Stomach smooth muscle (tissue), 2 donors: ENCODE data around the gene ROS1.
"Not testable (repeated sequence)": the region's sequence is repeated elsewhere in the genome, so short reads cannot be mapped to it uniquely, and the experiment has no call there.

Experiments used
- H3K27ac ChIP-seq: one replicate; pipeline ENCODE4 v1.7.0; 2013; ENCODE audit warnings: mild to moderate bottlenecking, low read length, inconsistent platforms
- H3K27me3 ChIP-seq, 2 donors: one replicate each; pipeline ENCODE4 v1.7.0; 2013; ENCODE audit warnings: low read length in 2 of 2; ENCODE audit not compliant: insufficient read depth in 2 of 2, control insufficient read depth in 1 of 2
- H3K36me3 ChIP-seq, 2 donors: one replicate each; pipeline ENCODE4 v1.7.0; 2013; ENCODE audit warnings: low read length in 2 of 2; ENCODE audit not compliant: control insufficient read depth in 2 of 2, insufficient read depth in 2 of 2
- H3K4me1 ChIP-seq: one replicate; pipeline ENCODE4 v1.7.0; 2013; ENCODE audit warnings: low read length; ENCODE audit not compliant: control insufficient read depth, insufficient read depth
- H3K4me3 ChIP-seq, 2 donors: one replicate each; pipeline ENCODE4 v1.7.0; 2013; ENCODE audit warnings: low read length in 2 of 2
- H3K9ac ChIP-seq, 2 donors: one replicate each; pipeline ENCODE4 v1.7.0; 2013; ENCODE audit warnings: low read length in 2 of 2, mild to moderate bottlenecking in 1 of 2
- H3K9me3 ChIP-seq, 2 donors: one replicate each; pipeline ENCODE4 v1.7.0; 2013; ENCODE audit warnings: low read length in 2 of 2; ENCODE audit not compliant: control insufficient read depth in 2 of 2
- donor health status: healthy.
- donor health status: Pancreatic carcinoma.

ROS1 gene

DNA sequence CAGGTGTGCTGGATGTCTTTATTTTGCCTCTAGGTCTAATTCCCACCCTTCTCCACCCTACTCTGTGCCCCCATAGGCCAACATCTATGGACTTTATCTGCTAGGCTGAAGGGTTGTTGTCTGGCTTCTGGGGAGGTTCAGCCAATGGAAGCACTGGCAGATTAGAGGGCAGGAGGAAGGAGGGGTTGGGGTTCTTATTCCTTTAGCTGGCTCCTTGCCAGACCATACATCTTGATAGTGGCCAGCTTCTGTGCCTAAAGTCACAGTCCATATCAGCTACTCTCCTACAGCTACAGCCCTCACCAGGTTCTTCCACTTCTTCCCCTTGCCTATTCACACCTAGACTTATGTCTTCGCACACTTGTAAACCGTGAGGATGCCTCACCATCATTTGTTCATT, 41.1 kb downstream of the ROS1 start:
- Histone ChIP-seq H3K36me3 (no peaks in the 10 kb centered on the region), H3K9me3 (no peaks in the 10 kb centered on the region), H3K27ac (no peak overlapping the region), H3K4me1 (no peaks in the 10 kb centered on the region), H3K9ac (no peak overlapping the region), H3K4me3 (no peak overlapping the region), H3K27me3 (no peaks in the 10 kb centered on the region)

GRCh38 chr6:117381749-117382148, 44.0 kb downstream of the ROS1 start:
- H3K9me3 ChIP-seq, result no peaks in the 10 kb centered on the region
- no peak overlapping the region for H3K4me3 ChIP-seq
- H3K9ac ChIP-seq, result no peak overlapping the region
- H3K36me3 ChIP-seq, result no peaks in the 10 kb centered on the region
- no peak overlapping the region for H3K27ac ChIP-seq
- H3K4me1 ChIP-seq, result no peaks in the 10 kb centered on the region
- H3K27me3 ChIP-seq, result no peaks in the 10 kb centered on the region

DNA sequence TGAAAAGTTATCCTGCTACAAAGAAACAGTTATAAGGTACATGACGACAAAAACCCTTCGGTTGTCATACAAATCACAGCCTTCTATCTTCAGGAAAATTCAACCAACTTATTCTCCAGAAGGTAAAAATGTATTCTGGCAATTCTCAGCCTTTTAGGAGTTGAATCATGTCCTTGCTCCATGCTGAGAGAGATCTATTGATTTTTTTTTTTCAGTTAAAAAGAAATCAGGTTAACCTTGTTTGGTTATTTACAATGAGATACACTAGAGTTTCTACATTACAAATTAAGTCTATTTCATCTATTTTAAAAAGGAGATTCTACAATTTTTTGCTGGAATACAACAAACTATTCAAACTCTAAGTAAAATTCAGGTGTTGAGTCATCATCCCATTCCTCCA, 45.4 kb downstream of the ROS1 start:
- Histone ChIP-seq H3K4me1 (no peaks in the 10 kb centered on the region), H3K9me3 (no peaks in the 10 kb centered on the region), H3K4me3 (no peak overlapping the region), H3K27me3 (no peaks in the 10 kb centered on the region), H3K9ac (no peak overlapping the region), H3K36me3 (no peaks in the 10 kb centered on the region), H3K27ac (no peak overlapping the region)

DNA sequence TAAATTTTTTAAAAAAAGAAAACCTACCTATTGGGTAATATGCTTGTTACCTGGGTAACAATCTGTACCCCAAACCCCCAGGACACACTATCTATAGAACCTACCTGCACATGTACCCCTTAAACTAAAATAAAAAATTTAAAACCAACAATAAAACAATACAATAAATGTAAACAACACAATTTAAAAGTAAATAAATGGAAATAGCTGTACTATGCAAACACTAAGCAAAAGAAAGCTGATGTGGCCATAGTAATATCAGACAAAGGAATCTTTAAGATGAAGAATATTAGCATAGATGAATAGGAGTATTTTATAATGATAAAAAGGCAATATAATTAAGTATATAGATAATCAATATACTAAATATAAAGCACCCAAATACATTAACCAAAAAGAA, 50.3 kb downstream of the ROS1 start:
- Histone ChIP-seq H3K9ac (no peak overlapping the region), H3K4me1 (no peaks in the 10 kb centered on the region), H3K4me3 (no peak overlapping the region), H3K27ac (no peak overlapping the region), H3K36me3 (no peaks in the 10 kb centered on the region), H3K9me3 (no peaks in the 10 kb centered on the region), H3K27me3 (peaks cover 0 to 3% of the 10 kb centered on the region in 2 donors)

DNA sequence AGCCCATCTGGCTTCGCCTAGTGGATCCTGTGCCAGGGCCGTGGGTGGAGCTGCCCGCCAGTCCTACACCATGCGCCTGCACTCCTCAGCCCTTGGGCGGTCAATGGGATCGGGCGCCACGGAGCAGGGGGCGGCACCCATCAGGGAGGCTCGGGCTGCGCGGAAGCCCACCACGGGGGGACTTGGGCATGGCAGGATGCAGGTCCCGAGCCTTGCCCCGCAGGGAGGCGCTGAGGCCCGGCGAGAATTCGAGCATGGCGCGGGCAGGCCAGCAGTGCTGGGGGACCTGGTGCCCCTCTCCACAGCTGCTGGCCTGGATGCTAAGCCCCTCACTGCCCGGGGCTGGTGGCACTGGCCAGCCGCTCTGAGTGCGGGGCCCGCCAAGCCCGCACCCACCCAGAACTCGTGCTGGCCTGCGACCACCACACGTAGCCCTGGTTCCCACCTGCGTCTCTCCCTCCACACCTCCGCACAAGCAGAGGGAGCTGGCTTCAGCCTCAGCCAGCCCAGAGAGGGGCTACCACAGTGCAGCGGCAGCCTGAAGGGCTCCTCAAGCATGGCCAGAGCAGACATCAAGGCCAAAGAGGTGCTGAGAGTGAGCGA, 52.4 kb downstream of the ROS1 start:
- no peak overlapping the region for H3K4me3 ChIP-seq
- H3K9ac ChIP-seq, result no peak overlapping the region
- H3K4me1 ChIP-seq, result no peaks in the 10 kb centered on the region
- no peak overlapping the region for H3K27ac ChIP-seq
- H3K9me3 ChIP-seq, result no peaks in the 10 kb centered on the region
- no peaks in the 10 kb centered on the region for H3K36me3 ChIP-seq
- H3K27me3 ChIP-seq, result peaks cover 0 to 3% of the 10 kb centered on the region in 2 donors

GRCh38 chr6:117372289-117372688, 53.5 kb downstream of the ROS1 start:
- not testable (repeated sequence) for H3K9ac ChIP-seq, H3K9me3 ChIP-seq, H3K27ac ChIP-seq, H3K4me3 ChIP-seq, H3K36me3 ChIP-seq, H3K27me3 ChIP-seq, H3K4me1 ChIP-seq

DNA sequence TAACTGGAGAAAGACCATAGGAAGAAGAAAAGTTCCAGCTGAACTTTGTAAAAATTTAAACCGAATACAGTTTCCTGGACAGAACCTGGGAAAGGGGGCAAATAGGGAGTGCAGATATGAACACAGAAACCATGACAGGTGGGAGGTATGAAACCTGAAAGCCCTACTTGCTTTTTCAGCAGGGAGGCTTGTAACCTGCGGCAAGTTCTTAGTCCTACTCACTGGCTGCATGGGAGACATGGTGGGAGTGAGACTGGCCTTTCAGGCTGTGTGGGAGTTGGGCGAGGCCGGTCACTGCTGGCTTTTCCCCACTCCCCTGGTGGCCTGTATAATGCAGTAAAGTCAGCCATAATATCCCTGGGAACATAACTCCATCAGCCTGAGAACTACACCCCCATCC, 54.2 kb downstream of the ROS1 start:
- Histone ChIP-seq H3K4me1 (no peaks in the 10 kb centered on the region), H3K36me3 (no peaks in the 10 kb centered on the region), H3K27ac (no peak overlapping the region), H3K27me3 (peaks cover 0 to 3% of the 10 kb centered on the region in 2 donors), H3K4me3 (no peak overlapping the region), H3K9me3 (no peaks in the 10 kb centered on the region), H3K9ac (no peak overlapping the region)

GRCh38 chr6:117359581-117359980, 66.2 kb downstream of the ROS1 start:
- Histone ChIP-seq H3K4me3 (no peak overlapping the region), H3K9ac (no peak overlapping the region), H3K27ac (no peak overlapping the region), H3K9me3 (no peaks in the 10 kb centered on the region), H3K27me3 (no peaks in the 10 kb centered on the region), H3K36me3 (no peaks in the 10 kb centered on the region), H3K4me1 (no peaks in the 10 kb centered on the region)

GRCh38 chr6:117354671-117355070, 71.1 kb downstream of the ROS1 start:
- Histone ChIP-seq H3K36me3 (no peaks in the 10 kb centered on the region), H3K4me1 (no peaks in the 10 kb centered on the region), H3K27me3 (no peaks in the 10 kb centered on the region), H3K9me3 (no peaks in the 10 kb centered on the region), H3K9ac (no peak overlapping the region), H3K27ac (no peak overlapping the region), H3K4me3 (no peak overlapping the region)

- Histone ChIP-seq H3K4me1 (no peaks in the 10 kb centered on the region), H3K27ac (no peak overlapping the region), H3K9ac (no peak overlapping the region), H3K36me3 (no peaks in the 10 kb centered on the region), H3K27me3 (no peaks in the 10 kb centered on the region), H3K4me3 (no peak overlapping the region), H3K9me3 (no peaks in the 10 kb centered on the region)
Observed at GRCh38 chr6:117352466-117353081, 73.2 kb downstream of the ROS1 start.

GRCh38 chr6:117351521-117351920, 74.2 kb downstream of the ROS1 start:
- H3K27ac ChIP-seq, result no peak overlapping the region
- no peaks in the 10 kb centered on the region for H3K36me3 ChIP-seq
- no peak overlapping the region for H3K4me3 ChIP-seq
- no peaks in the 10 kb centered on the region for H3K9me3 ChIP-seq
- H3K4me1 ChIP-seq, result no peaks in the 10 kb centered on the region
- H3K27me3 ChIP-seq, result no peaks in the 10 kb centered on the region
- H3K9ac ChIP-seq, result no peak overlapping the region
